Esophagus squamous epithelium (tissue), 4 donors: ENCODE data around the gene AIG1.

Source experiments
- CTCF ChIP-seq, 6 experiments: fragments of 450-650 bp in 4 of 6; fragments of 200-600 bp in 2 of 6; sonication (generic) in 2 of 6; IDR thresholded peaks; one replicate each; pipeline ENCODE4 v1.5.1; 2016 to 2019; ENCODE audit warnings: antibody characterized with exemption in 6 of 6, mild to moderate bottlenecking in 4 of 6, moderate library complexity in 4 of 6
- POLR2A ChIP-seq, 4 donors: fragments of 450-650 bp; IDR thresholded peaks; one replicate each; pipeline ENCODE4 v1.6.1; 2017; ENCODE audit warnings: antibody characterized with exemption in 4 of 4, mild to moderate bottlenecking in 4 of 4, moderate library complexity in 3 of 4

GRCh38 chr6:143248359-143248758, 187.7 kb downstream of the AIG1 start:
- no peak for TF ChIP-seq POLR2A (IDR thresholded peaks at IDR 0.05)
- TF ChIP-seq CTCF (IDR thresholded peaks at IDR 0.05), result no peak
